Tibial nerve (tissue), 4 donors: Measurements from ENCODE around the gene UBASH3B. TPM values are rescaled to one million over a fixed set of nuclear protein-coding genes. Genes with fewer than 3 reads are reported as not detected.
"Not testable (repeated sequence)": the region's sequence is repeated elsewhere in the genome, so short reads cannot be mapped to it uniquely, and the experiment has no call there.

Experiments
- DNase-seq, 2 donors: peaks; one replicate each; pipeline ENCODE4 v3.0.0-alpha.2; 2019; ENCODE audit warnings: low spot score in 2 of 2
- H3K27ac ChIP-seq, 4 donors: fragments of 200-600 bp; sonication (generic) in 3 of 4; one replicate each; pipeline ENCODE4 v1.5.1; 2017 to 2019; ENCODE audit warnings: mild to moderate bottlenecking in 1 of 4
- H3K27me3 ChIP-seq, 2 donors: fragments of 200-600 bp; sonication (generic) in 1 of 2; one replicate each; pipeline versions ENCODE4 v1.5.1 to v1.6.0; 2017 to 2019
- H3K36me3 ChIP-seq, 3 donors: fragments of 200-600 bp; sonication (generic); one replicate each; pipeline ENCODE4 v1.5.1; 2018 to 2019
- H3K4me1 ChIP-seq, 4 donors: fragments of 200-600 bp; sonication (generic) in 3 of 4; one replicate each; pipeline ENCODE4 v1.5.1; 2017 to 2019
- H3K4me3 ChIP-seq, 4 donors: fragments of 200-600 bp; sonication (generic) in 3 of 4; one replicate each; pipeline ENCODE4 v1.5.1; 2017 to 2019; ENCODE audit warnings: mild to moderate bottlenecking in 1 of 4, moderate library complexity in 1 of 4
- H3K9me3 ChIP-seq, 4 donors: fragments of 200-600 bp; sonication (generic) in 3 of 4; one replicate each; pipeline ENCODE4 v1.5.1; 2017 to 2019
- CTCF ChIP-seq, 5 experiments: fragments of 200-600 bp in 3 of 5; fragments of 450-650 bp in 2 of 5; sonication (generic) in 3 of 5; IDR thresholded peaks; one replicate each; pipeline ENCODE4 v1.5.1; 2016 to 2019; ENCODE audit warnings: antibody characterized with exemption in 5 of 5, mild to moderate bottlenecking in 3 of 5, moderate library complexity in 2 of 5
- EP300 ChIP-seq, 2 donors: sonication (generic); formaldehyde crosslinking; IDR thresholded peaks; one replicate each; pipeline ENCODE4 v1.6.1; 2017; ENCODE audit warnings: antibody characterized with exemption in 2 of 2, mild to moderate bottlenecking in 1 of 2
- POLR2A ChIP-seq, 2 donors: fragments of 450-650 bp; IDR thresholded peaks; one replicate each; pipeline ENCODE4 v1.6.1; 2017; ENCODE audit warnings: antibody characterized with exemption in 2 of 2, mild to moderate bottlenecking in 2 of 2, moderate library complexity in 2 of 2
- WGBS, 2 donors: methylation state at CpG; one replicate each; pipeline ENCODE4 v1.1.5; 2018; 5-methylcytosine and 5-hydroxymethylcytosine counted together
- total RNA-seq, 4 donors: library from RNA; depleted of rRNA; stranded (reverse); fragments of >200 nt; gene quantifications; one replicate each; pipeline ENCODE4 v1.1.0, GENCODE V29; 2016

Gene UBASH3B
- total RNA-seq, 4 donors from 2014 or later, result 0.66 to 5.1 (median 1.8) TPM

- Histone ChIP-seq H3K36me3 (no peaks in the 10 kb centered on the region), H3K4me1 (no peaks in the 10 kb centered on the region), H3K9me3 (peaks cover 0 to 7% (median 0%) of the 10 kb centered on the region in 4 donors), H3K27me3 (no peaks in the 10 kb centered on the region), H3K27ac (no peak overlapping the region), H3K4me3 (no peak overlapping the region)
- no peak for DNase-seq
- no peak for TF ChIP-seq CTCF (IDR thresholded peaks at IDR 0.05)
- TF ChIP-seq EP300 (IDR thresholded peaks at IDR 0.05), result no peak
- no peak for TF ChIP-seq POLR2A (IDR thresholded peaks at IDR 0.05)
- WGBS, 2 donors, result 75 to 91% methylated on average over 6 of the region's 6 CpGs
Measured at GRCh38 chr11:122617926-122618325, 37.6 kb upstream of the UBASH3B start.

GRCh38 chr11:122618927-122619326, 36.6 kb upstream of the UBASH3B start:
- H3K4me3 ChIP-seq, result no peak overlapping the region

GRCh38 chr11:122619757-122620156, 35.8 kb upstream of the UBASH3B start:
- Histone ChIP-seq H3K9me3 (peaks cover 0 to 7% (median 0%) of the 10 kb centered on the region in 4 donors), H3K36me3 (no peaks in the 10 kb centered on the region), H3K27me3 (no peaks in the 10 kb centered on the region), H3K4me3 (no peak overlapping the region), H3K4me1 (no peaks in the 10 kb centered on the region), H3K27ac (no peak overlapping the region)
- DNase-seq, result no peak
- TF ChIP-seq CTCF (IDR thresholded peaks at IDR 0.05) (no peak), POLR2A (IDR thresholded peaks at IDR 0.05) (no peak), EP300 (IDR thresholded peaks at IDR 0.05) (no peak)
- 93 to 97% methylated on average over 3 of the region's 3 CpGs for WGBS, 2 donors

More at GRCh38 chr11:122618927-122619326, 36.6 kb upstream of the UBASH3B start:
- no peaks in the 10 kb centered on the region for H3K4me1 ChIP-seq
- no peak for TF ChIP-seq CTCF (IDR thresholded peaks at IDR 0.05)
- TF ChIP-seq EP300 (IDR thresholded peaks at IDR 0.05), result no peak
- TF ChIP-seq POLR2A (IDR thresholded peaks at IDR 0.05), result no peak
- H3K27me3 ChIP-seq, result no peaks in the 10 kb centered on the region
- H3K9me3 ChIP-seq, result peaks cover 0 to 7% (median 0%) of the 10 kb centered on the region in 4 donors
- 90 to 92% methylated on average over 11 to 19 of the region's 19 CpGs for WGBS, 2 donors
- no peak for DNase-seq
- no peak overlapping the region for H3K27ac ChIP-seq
- H3K36me3 ChIP-seq, result no peaks in the 10 kb centered on the region

GRCh38 chr11:122625501-122625900, 30.0 kb upstream of the UBASH3B start:
- 79 to 83% methylated on average over 7 of the region's 7 CpGs for WGBS, 2 donors
- not testable (repeated sequence) for H3K36me3 ChIP-seq, H3K4me1 ChIP-seq, DNase-seq, H3K4me3 ChIP-seq, H3K27me3 ChIP-seq, H3K9me3 ChIP-seq, H3K27ac ChIP-seq

- WGBS, 2 donors, result 75 to 86% methylated on average over 8 of the region's 8 CpGs
- H3K27ac ChIP-seq, result no peak overlapping the region
- H3K4me3 ChIP-seq, result no peak overlapping the region
- no peaks in the 10 kb centered on the region for H3K36me3 ChIP-seq
- H3K27me3 ChIP-seq, result no peaks in the 10 kb centered on the region
- TF ChIP-seq POLR2A (IDR thresholded peaks at IDR 0.05) (no peak), CTCF (IDR thresholded peaks at IDR 0.05) (no peak), EP300 (IDR thresholded peaks at IDR 0.05) (no peak)
- peaks cover 0 to 10% (median 0%) of the 10 kb centered on the region in 4 donors for H3K4me1 ChIP-seq
- H3K9me3 ChIP-seq, result no peaks in the 10 kb centered on the region
- no peak for DNase-seq
Measured at GRCh38 chr11:122625976-122626665, 29.4 kb upstream of the UBASH3B start.
